T-cell (primary cell): ENCODE results near the gene TMED6. TPM values are rescaled to one million over a fixed set of nuclear protein-coding genes. Genes with fewer than 3 reads are reported as not detected.

ENCODE experiments used
- ATAC-seq, 4 experiments: fragments of 200-7000 bp in 3 of 4; fragments of 150-1000 bp in 1 of 4; cut with Tn5 transposase; replicated peaks in 1 of 4; 1 replicate in 3 of 4; 2 replicates in 1 of 4; pipeline ENCODE4 v1.10.0; 2021; ENCODE audit warnings: moderate library complexity in 3 of 4, mild to moderate bottlenecking in 2 of 4, moderate number of reproducible peaks in 1 of 4
- CTCF ChIA-PET, 2 donors: fragments of 300-600 bp; sonication (Branson Sonifier 250); formaldehyde crosslinking; loops; one replicate each; lab custom pipeline; 2022; ENCODE audit warnings: antibody characterized with exemption in 2 of 2; lab: Charles Lee
- POLR2A ChIA-PET, 2 donors: fragments of 300-600 bp; sonication (Branson Sonifier 250); formaldehyde crosslinking; loops; one replicate each; lab custom pipeline; 2022; ENCODE audit warnings: antibody characterized with exemption in 2 of 2; lab: Charles Lee
- DNase-seq, 35 experiments: peaks; one replicate each; pipeline versions ENCODE4 v3.0.0 to v3.0.0-alpha.2; 2013 to 2023
- H3K27ac ChIP-seq: one replicate; pipeline ENCODE4 v1.5.1; 2013; ENCODE audit warnings: low read length
- H3K27me3 ChIP-seq, 2 experiments: replicated peaks in 1 of 2; 1 replicate in 1 of 2; 2 replicates in 1 of 2; pipeline versions ENCODE4 v1.6.1 to v1.7.0; 2013; ENCODE audit warnings: low read length in 1 of 2, mixed read lengths in 1 of 2; ENCODE audit not compliant: control insufficient read depth in 2 of 2, insufficient read depth in 2 of 2; ENCODE audit errors: extremely low read depth in 1 of 2
- H3K36me3 ChIP-seq, 2 donors: 1 replicate in 1 of 2; 2 replicates in 1 of 2; pipeline versions ENCODE4 v1.6.1 to v1.7.0; 2013; ENCODE audit warnings: low read length in 1 of 2; ENCODE audit not compliant: control insufficient read depth in 2 of 2, insufficient read depth in 1 of 2; ENCODE audit errors: extremely low read depth in 1 of 2
- H3K4me1 ChIP-seq, 2 experiments: 1 replicate in 1 of 2; 2 replicates in 1 of 2; pipeline versions ENCODE4 v1.6.1 to v1.7.0; 2013; ENCODE audit warnings: low read length in 2 of 2, mixed read lengths in 1 of 2; ENCODE audit not compliant: insufficient read depth in 2 of 2, control insufficient read depth in 1 of 2; ENCODE audit errors: extremely low read depth in 1 of 2
- H3K4me3 ChIP-seq, 2 donors: 1 replicate in 1 of 2; 2 replicates in 1 of 2; pipeline versions ENCODE4 v1.5.1 to v1.7.0; 2013; ENCODE audit warnings: mild to moderate bottlenecking in 2 of 2, low read length in 1 of 2, moderate library complexity in 1 of 2; ENCODE audit not compliant: control insufficient read depth in 1 of 2; ENCODE audit errors: extremely low read depth in 1 of 2
- H3K9me3 ChIP-seq: 2 replicates; pipeline ENCODE4 v1.7.0; 2013
- H3K27ac Mint-ChIP-seq, 2 donors: one replicate each; pipeline ENCODE4 v1.8.0; 2020 to 2021; ENCODE audit warnings: mild to moderate bottlenecking in 2 of 2, mixed read lengths in 2 of 2
- H3K27me3 Mint-ChIP-seq, 2 donors: one replicate each; pipeline ENCODE4 v1.8.0; 2021 to 2022; ENCODE audit warnings: mixed read lengths in 2 of 2
- H3K36me3 Mint-ChIP-seq: one replicate; pipeline ENCODE4 v1.8.0; 2021; ENCODE audit warnings: mixed read lengths
- H3K4me1 Mint-ChIP-seq, 3 donors: one replicate each; pipeline ENCODE4 v1.8.0; 2020 to 2022; ENCODE audit warnings: mixed read lengths in 3 of 3, mild to moderate bottlenecking in 1 of 3
- H3K4me3 Mint-ChIP-seq, 3 donors: one replicate each; pipeline ENCODE4 v1.8.0; 2020 to 2022; ENCODE audit warnings: mild to moderate bottlenecking in 3 of 3, mixed read lengths in 3 of 3, moderate library complexity in 3 of 3
- H3K9me3 Mint-ChIP-seq, 3 donors: one replicate each; pipeline ENCODE4 v1.8.0; 2020 to 2022; ENCODE audit warnings: mixed read lengths in 3 of 3
- WGBS: methylation state at CpG from one replicate; pipeline ENCODE4 v1.1.5; 2013; ENCODE audit warnings: missing lambda C conversion rate; ENCODE audit not compliant: insufficient coverage; 5-methylcytosine and 5-hydroxymethylcytosine counted together
- total RNA-seq, 35 experiments: library from RNA in 6 of 35; stranded (reverse) in 6 of 35; fragments of 120-200 nt in 1 of 35; gene quantifications; one replicate each; pipeline versions ENCODE4 v1.2.1 to v1.2.4 and lab custom pipeline; 2013 to 2026

Gene TMED6
- total RNA-seq, 5 donors from 2014 or later (not counting 1 experiment from before 2014, with no cell fraction given): 2.6 to 4.6 (median 3.0) TPM

DNA sequence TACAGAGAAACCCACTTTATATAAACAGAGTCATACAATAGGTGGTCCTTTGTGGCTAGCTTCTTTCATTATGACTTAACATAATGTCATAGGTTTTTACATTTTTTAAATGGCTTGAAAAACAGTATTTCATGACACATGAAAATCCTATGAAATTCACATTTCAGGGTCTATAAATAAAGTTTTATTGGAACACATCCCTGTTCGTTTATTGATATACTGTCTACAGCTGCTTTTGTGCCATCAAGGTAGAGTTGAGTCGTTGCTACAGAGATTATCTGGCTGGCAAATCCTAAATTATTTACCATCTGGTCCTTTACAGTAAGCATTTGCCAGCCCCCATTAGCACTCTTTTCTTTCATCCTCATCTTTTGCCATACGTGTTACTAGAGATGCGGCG is 38.1 kb downstream of the TMED6 start:
- Histone ChIP-seq H3K4me1 (peaks cover 4 to 36% of the 10 kb centered on the region in 2 experiments), H3K27me3 (no peaks in the 10 kb centered on the region), H3K9me3 (no peaks in the 10 kb centered on the region), H3K36me3 (peaks cover 18 to 47% of the 10 kb centered on the region in 2 donors), H3K27ac (no peak overlapping the region), H3K4me3 (no peak overlapping the region)
- DNase-seq: no peak
- H3K9me3 Mint-ChIP-seq: no peaks in the 10 kb centered on the region
- POLR2A ChIA-PET: no interaction called here
- H3K27ac Mint-ChIP-seq: no peak overlapping the region
- H3K4me3 Mint-ChIP-seq: peak overlapping the region; percentile 52 to 98 (median 55)
- H3K4me1 Mint-ChIP-seq: peaks cover 31 to 35% (median 32%) of the 10 kb centered on the region in 3 donors
- no peaks in the 10 kb centered on the region for H3K27me3 Mint-ChIP-seq
- CTCF ChIA-PET: interaction anchor here in 1 of 2 donors (0.6 kb wide), 1 partner anchor 156 kb away, joined by 3 read pairs; no protein-coding TSS in a partner anchor
- H3K36me3 Mint-ChIP-seq: peaks cover 9% of the 10 kb centered on the region
- WGBS: 80% methylated on average over 1 of the region's 5 CpGs
- no peak for ATAC-seq

DNA sequence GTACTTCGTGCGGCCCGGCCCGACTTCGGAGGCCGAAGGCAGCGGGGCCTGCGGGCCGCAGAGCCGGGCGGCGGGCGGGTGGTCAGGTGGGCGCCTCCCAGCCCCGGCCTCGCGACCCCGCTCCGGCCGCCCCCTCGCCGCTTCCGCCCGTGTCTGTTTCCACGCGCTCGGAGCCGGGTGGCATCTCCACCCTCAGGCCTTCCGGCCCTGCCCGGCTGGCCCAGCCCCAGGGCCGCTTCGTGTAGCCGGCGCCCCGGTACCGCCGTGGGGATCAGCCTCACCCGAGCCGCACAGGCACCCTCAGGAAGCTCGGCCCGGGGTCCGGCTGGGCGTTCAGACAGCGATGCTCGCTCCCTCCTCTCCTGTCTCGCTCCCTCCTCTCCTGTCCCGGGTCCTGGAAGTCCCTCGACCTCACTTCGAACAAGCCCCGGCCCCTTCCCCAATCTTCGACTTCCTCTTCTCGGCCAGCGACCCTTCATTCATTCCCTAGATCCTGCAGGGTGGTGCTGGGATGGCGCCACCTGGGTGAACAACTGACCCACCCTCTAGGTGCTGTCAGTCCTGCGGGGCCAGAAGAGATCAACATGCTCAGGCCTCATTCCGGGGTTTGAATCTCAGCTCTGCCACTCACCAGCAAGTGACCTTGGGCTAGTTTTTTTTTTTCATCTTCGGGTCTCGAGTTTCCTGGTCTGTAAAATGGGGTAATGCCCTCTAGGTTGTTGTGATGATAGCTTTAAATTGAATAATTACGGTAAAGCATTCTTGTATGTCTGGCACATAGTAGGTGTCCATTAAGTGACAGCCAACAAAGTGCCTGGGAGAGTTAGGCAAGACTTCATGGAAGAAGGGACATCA is 39.8 kb downstream of the TMED6 start:
- POLR2A ChIA-PET: interaction anchor here in 1 of 2 donors (0.6 to 0.7 kb wide), 3 partner anchors 22 to 188 kb away, joined by 3 read pairs; no protein-coding TSS in a partner anchor
- peaks cover 31 to 35% (median 32%) of the 10 kb centered on the region in 3 donors for H3K4me1 Mint-ChIP-seq
- H3K36me3 ChIP-seq: peaks cover 18 to 35% of the 10 kb centered on the region in 2 donors
- H3K27ac Mint-ChIP-seq: peak overlapping the region; percentile 95
- H3K27me3 Mint-ChIP-seq: no peaks in the 10 kb centered on the region
- no peaks in the 10 kb centered on the region for H3K27me3 ChIP-seq
- WGBS: 2% methylated on average over 51 of the region's 59 CpGs
- H3K4me3 Mint-ChIP-seq: peak overlapping the region; percentile 98
- CTCF ChIA-PET: interaction anchor here in 1 of 2 donors (0.7 kb wide), 1 partner anchor 57 kb away, joined by 4 read pairs; no protein-coding TSS in a partner anchor
- peaks cover 4 to 36% of the 10 kb centered on the region in 2 experiments for H3K4me1 ChIP-seq
- no peak overlapping the region for H3K27ac ChIP-seq
- H3K4me3 ChIP-seq: peak overlapping the region; percentile 36 to 67
- ATAC-seq (peak; percentile 42 to 66 (median 58)), DNase-seq (peak in 12 of 35 experiments; percentile 10 to 53 (median 18))
- no peaks in the 10 kb centered on the region for H3K9me3 ChIP-seq
- H3K9me3 Mint-ChIP-seq: no peaks in the 10 kb centered on the region
- peaks cover 9% of the 10 kb centered on the region for H3K36me3 Mint-ChIP-seq

DNA sequence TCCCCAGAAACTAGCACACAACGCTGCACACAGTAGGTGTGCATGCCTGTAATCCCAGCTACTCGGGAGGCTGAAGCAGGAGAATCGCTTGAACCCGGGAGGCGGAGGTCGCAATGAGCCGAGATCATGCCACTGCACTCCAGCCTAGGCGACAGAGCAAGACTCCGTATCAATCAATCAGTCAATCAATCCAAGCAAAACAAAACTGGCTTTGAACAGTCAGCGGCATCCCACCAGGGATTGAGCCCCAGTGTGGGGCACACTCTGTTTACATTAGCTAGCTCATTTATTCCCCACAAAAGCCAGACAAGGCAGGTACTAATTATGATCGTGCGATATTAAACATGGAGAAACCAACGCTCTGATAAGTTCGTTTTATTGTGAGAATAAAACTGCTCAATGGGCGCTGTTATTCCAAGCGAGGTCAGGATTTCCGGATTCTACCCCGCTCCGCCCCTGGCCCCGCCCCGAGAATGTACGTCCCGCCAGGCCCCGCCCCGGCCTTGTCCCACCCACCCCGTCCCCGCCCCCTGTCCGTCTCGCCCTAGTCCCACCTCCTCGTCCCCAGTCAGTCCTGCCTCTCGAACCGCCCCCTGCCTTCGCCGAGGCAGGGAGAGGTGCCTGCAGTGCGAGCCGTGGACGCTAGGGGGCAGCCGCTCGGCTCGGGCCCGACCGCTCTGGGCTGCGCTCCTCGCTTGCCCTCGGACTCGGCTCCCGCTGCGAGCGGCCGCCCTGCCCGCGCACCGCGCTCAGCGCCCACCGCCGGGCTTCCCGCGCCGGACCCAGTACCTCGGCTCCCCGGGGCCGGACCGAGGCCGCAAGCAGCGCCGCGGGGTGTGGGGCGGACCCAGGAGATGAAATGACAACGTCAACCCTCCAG is 40.7 kb downstream of the TMED6 start, which contains the start of gene VPS4A:
TSS of gene VPS4A (plus strand) at position 698 of the 880 bp plus-strand sequence. CDS start at position 860, 162 bp downstream.
- Histone ChIP-seq H3K4me3 (peak within 1 kb of the TSS; percentile 38 to 67), H3K27ac (peak within 1 kb of the TSS; percentile 73), H3K27me3 (no peaks in the 10 kb centered on the region), H3K36me3 (peaks cover 11 to 26% of the 10 kb centered on the region in 2 donors), H3K9me3 (no peaks in the 10 kb centered on the region), H3K4me1 (peaks cover 4 to 36% of the 10 kb centered on the region in 2 experiments)
- peak within 1 kb of the TSS; percentile 98 for H3K4me3 Mint-ChIP-seq
- H3K36me3 Mint-ChIP-seq: peaks cover 2% of the 10 kb centered on the region
- H3K27me3 Mint-ChIP-seq: no peaks in the 10 kb centered on the region
- DNase-seq (peak; percentile 92 to 98 (median 96)), ATAC-seq (peak; percentile 92 to 99 (median 94))
- H3K27ac Mint-ChIP-seq: peak within 1 kb of the TSS; percentile 95
- ChIA-PET CTCF (interaction anchor here (0.6 to 0.7 kb wide), 3 partner anchors 22 to 781 kb away, joined by 3 to 4 read pairs (median 3); no protein-coding TSS in a partner anchor), POLR2A (interaction anchor here in 1 of 2 donors (0.5 kb wide), 1 partner anchor 183 kb away, joined by 4 read pairs; no protein-coding TSS in a partner anchor)
- WGBS: 13% methylated on average over 46 of the region's 70 CpGs
- H3K9me3 Mint-ChIP-seq: no peaks in the 10 kb centered on the region
- peaks cover 31 to 35% (median 32%) of the 10 kb centered on the region in 3 donors for H3K4me1 Mint-ChIP-seq

DNA sequence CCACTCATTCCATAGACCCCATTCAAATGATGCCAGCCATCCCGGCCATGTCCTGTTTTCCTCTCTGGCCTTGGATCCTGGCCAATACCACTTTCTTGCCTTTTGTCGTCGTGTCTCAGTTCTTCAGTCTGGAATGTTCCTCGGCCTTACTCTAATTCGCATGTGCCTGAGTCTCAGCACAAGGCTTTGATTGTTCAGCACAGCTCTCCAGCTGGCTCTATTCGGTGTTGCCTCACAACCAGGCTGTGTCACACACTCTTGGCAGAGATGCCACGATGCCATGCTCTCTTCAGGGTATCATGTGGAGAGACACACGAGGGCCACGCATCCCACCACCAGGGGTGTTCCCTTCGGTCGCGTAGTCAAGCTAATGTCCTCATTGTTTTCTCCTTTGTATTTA is 42.3 kb downstream of the TMED6 start:
- Histone ChIP-seq H3K27me3 (no peaks in the 10 kb centered on the region), H3K4me1 (peaks cover 4 to 31% of the 10 kb centered on the region in 2 experiments), H3K4me3 (no peak overlapping the region), H3K27ac (no peak overlapping the region), H3K9me3 (no peaks in the 10 kb centered on the region), H3K36me3 (peaks cover 0 to 10% of the 10 kb centered on the region in 2 donors)
- 85% methylated on average over 7 of the region's 12 CpGs for WGBS
- H3K4me3 Mint-ChIP-seq: peak overlapping the region in 1 of 3 donors; percentile 5
- POLR2A ChIA-PET: no interaction called here
- peaks cover 26 to 30% (median 27%) of the 10 kb centered on the region in 3 donors for H3K4me1 Mint-ChIP-seq
- CTCF ChIA-PET: no interaction called here
- H3K27ac Mint-ChIP-seq: peak overlapping the region in 1 of 2 donors; percentile 2
- H3K36me3 Mint-ChIP-seq: no peaks in the 10 kb centered on the region
- H3K9me3 Mint-ChIP-seq: no peaks in the 10 kb centered on the region
- DNase-seq (no peak), ATAC-seq (no peak)
- H3K27me3 Mint-ChIP-seq: no peaks in the 10 kb centered on the region

DNA sequence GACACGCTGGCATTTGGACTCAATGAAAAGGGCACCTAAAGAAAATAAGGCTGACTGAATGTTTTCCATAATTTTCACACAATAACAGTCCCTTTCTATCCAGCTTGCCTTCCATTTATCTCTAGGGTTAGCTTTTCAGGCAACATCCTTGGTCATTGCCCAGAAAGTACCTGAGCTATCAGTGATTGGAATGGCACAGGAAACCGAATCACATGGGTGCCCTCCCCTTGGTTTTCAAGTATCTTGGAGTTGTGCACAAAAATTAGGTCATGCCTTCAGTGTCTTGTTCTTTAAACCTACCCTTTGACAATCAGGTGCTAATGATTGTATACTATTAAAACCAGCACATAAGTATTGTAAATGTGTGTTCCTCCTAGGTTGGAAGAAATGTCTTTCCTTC is 43.7 kb downstream of the TMED6 start:
- ChIA-PET CTCF (no interaction called here), POLR2A (interaction anchor here (0.6 kb wide), 2 partner anchors 36 to 113 kb away, joined by 3 to 4 read pairs; no protein-coding TSS in a partner anchor)
- Mint-ChIP-seq H3K27ac (no peak overlapping the region), H3K4me1 (peaks cover 13 to 17% (median 14%) of the 10 kb centered on the region in 3 donors), H3K9me3 (no peaks in the 10 kb centered on the region), H3K4me3 (no peak overlapping the region), H3K36me3 (peaks cover 5% of the 10 kb centered on the region), H3K27me3 (no peaks in the 10 kb centered on the region)
- Histone ChIP-seq H3K9me3 (no peaks in the 10 kb centered on the region), H3K27ac (no peak overlapping the region), H3K36me3 (peaks cover 0 to 4% of the 10 kb centered on the region in 2 donors), H3K4me3 (no peak overlapping the region), H3K27me3 (no peaks in the 10 kb centered on the region), H3K4me1 (peaks cover 4 to 21% of the 10 kb centered on the region in 2 experiments)
- ATAC-seq: no peak
- 89% methylated on average over 2 of the region's 2 CpGs for WGBS
- no peak for DNase-seq
